PC-3 (cell line): ENCODE measurements around the gene PATL1.

Experiments
- CTCF ChIP-seq: fragments of 300-600 bp; sonication (generic); conservative IDR thresholded peaks from 2 replicates; pipeline ENCODE4 v1.5.1; 2017; ENCODE audit warnings: antibody characterized with exemption, low read depth, mild to moderate bottlenecking, low read length
- EZH2 ChIP-seq: fragments of 300-600 bp; sonication (generic); IDR thresholded peaks from one replicate; pipeline ENCODE4 v1.6.1; 2017; ENCODE audit warnings: antibody characterized with exemption, mild to moderate bottlenecking, low read length; ENCODE audit not compliant: unreplicated experiment

DNA sequence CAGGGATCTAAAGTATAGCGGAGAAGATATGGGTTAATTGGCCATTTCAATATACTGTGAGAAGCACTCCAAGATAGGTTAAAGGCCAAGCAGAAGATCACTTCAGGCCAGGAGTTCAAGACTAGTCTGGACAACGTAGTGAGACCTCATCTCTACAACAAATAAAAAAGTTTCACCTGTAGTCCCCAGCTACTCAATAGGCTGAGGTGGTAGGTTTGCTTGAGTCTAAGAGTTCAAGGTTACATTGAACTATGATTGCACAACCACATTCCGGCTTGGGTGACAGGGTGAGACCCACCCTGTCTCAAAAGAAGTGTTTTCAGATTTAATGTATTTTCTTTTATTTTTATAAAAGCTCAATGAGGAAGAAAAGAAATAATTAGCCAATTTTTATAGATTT lies 25.4 kb downstream of the PATL1 start:
- TF ChIP-seq CTCF (no peak), EZH2 (no peak)
